NCI-H1436 (cell line): ENCODE results near the gene AKNA.
"Not testable (repeated sequence)": the region's sequence is repeated elsewhere in the genome, so short reads cannot be mapped to it uniquely, and the experiment has no call there.

Experiments used
- DNase-seq: peaks from one replicate; lab custom pipeline; 2025; lab: John Stamatoyannopoulos, UW

The AKNA gene

GRCh38 chr9:114322160-114322818, 65.5 kb downstream of the AKNA start:
- not testable (repeated sequence) for DNase-seq

GRCh38 chr9:114321759-114322158, 66.0 kb downstream of the AKNA start:
- DNase-seq: no peak

GRCh38 chr9:114320710-114321109, 67.1 kb downstream of the AKNA start:
- not testable (repeated sequence) for DNase-seq

DNA sequence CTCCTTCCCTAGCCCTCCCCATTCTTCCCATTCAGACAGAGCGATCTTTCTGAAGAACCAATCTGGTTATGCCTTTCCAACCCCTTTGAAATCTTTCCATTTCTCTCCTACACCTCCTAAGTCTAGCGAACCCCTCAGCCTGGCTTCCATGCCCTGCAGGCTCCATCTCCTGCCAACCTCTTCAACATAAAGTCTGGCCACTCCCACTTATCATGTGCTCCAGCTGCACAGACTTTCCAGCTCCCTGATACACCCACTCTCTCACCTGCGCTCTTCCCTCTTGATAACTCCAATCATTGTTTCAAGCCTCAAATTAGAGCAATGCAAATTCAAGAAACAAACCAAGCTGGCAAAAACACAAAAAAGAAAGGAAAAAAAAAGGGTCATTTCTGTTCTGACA, 68.6 kb downstream of the AKNA start:
- peak; percentile 11 for DNase-seq

DNA sequence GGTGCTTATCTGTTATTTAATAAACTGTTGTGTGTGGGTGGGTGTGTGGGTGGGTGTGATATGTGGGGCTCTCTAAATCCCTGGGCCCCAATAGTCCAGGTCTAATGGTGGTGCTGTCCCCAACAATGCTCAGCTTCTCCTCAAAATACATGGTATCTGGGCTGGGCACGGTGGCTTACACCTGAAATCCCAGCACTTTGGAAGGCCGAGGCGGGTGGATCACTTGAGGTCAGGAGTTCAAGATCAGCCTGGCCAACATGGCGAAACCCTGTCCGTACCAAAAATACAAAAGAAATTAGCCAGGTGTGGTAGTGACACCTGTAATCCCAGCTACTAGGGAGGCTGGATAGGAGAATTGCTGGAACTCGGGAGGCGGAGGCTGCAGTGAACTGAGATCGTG, 69.4 kb downstream of the AKNA start:
- no peak for DNase-seq

DNA sequence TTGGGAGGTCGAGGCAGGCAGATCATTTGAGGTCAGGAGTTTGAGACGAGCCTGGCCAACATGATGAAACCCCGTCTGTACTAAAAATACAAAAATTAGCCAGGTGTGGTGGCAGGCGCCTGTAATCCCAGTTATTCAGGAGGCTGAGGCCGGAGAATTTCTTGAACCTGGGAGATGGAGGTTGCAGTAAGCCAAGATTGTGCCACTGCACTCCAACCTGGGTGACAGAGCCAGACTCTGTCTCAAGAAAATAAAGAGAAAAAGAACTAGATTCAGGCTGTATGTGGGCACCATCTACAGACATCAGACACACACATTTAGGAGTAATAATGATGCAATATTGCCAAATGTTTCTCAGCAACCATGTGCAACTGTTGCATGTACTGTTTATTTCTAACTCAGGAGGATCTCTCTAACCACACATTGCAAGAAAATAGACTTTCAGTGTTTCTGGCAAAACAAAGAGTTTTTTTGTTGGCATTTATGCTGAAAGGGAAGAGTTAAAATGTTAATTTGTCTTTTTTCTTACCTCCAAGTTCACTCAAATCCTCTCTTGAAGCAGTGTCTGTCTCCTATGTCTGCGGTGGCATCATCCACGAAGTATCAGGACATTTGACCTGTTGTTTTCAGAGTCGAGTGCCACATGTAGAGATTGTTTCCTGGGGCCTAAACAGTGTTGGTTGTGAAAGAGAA, 70.0 kb downstream of the AKNA start:
- DNase-seq: no peak

DNA sequence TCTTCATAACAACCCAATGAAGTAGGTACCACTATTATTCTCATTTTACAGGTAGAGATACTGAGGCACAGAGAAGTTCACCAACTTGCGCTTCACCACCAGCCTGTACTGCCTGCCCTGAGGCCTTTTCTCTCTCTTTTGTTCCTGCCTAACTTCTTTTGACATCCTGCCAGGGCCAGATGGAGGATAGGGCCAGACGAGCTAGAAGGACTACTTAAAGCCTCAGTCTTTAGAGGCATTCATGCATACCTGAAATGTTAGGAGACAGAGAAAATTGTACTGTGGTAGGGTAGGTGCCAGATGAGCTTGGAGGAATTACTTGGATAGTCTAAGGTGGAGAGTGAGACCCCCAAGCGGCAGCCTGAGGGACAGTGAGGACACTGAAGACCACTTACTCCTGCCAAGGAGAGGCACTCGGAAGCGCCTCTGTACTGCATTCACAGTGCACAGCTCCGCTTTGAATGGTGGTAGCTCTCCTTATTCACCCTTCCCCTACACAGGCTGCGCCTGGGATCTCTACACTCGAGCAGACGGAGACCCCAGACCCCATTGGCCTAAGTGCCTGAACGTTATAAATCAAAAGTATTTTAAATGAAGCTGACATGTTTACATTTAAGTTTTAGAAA, 71.1 kb downstream of the AKNA start:
- no peak for DNase-seq

GRCh38 chr9:114315723-114316363, 71.9 kb downstream of the AKNA start:
- no peak for DNase-seq

GRCh38 chr9:114314881-114315722, 72.7 kb downstream of the AKNA start:
- DNase-seq: no peak

- no peak for DNase-seq
These were observed 73.4 kb downstream of the AKNA start for GRCh38 chr9:114314256-114314867.

DNA sequence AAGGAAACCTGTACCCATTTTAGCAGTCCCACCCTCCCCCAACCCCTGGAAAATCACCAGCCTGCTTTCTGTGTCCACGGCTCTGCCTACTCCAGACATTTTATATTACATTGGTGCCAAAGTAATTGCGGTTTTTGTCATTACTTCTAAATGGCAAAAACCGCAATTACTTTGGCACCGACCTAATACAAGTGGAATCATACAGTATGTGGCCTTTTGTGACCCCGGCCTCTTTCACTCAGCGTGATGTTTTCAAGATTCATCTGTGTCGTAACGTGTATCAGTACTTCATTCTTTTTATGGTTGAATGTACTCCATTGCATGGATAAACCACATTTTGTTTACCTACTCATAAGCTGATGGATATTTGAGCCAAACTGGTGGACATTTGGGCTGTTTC, 74.6 kb downstream of the AKNA start:
- no peak for DNase-seq

DNA sequence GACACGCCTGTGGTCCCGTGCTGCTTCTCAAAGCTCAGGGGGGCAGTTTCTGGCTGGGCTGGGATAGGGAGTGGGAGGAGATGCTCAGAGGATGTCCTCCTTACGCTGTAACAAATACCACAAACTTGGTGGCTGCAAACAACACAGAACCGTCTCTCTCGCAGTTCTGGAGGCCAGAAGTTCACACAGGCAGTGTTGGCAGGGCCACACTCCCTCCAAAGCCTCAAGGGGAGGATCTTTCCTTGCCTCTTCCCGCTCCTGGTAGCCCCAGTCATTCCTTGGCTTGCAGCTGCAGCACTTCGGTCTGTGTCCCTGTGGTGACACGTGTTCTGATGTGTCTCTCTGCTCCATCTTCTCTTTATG, 75.3 kb downstream of the AKNA start:
- DNase-seq: no peak

GRCh38 chr9:114311571-114312512, 75.9 kb downstream of the AKNA start:
- no peak for DNase-seq

DNA sequence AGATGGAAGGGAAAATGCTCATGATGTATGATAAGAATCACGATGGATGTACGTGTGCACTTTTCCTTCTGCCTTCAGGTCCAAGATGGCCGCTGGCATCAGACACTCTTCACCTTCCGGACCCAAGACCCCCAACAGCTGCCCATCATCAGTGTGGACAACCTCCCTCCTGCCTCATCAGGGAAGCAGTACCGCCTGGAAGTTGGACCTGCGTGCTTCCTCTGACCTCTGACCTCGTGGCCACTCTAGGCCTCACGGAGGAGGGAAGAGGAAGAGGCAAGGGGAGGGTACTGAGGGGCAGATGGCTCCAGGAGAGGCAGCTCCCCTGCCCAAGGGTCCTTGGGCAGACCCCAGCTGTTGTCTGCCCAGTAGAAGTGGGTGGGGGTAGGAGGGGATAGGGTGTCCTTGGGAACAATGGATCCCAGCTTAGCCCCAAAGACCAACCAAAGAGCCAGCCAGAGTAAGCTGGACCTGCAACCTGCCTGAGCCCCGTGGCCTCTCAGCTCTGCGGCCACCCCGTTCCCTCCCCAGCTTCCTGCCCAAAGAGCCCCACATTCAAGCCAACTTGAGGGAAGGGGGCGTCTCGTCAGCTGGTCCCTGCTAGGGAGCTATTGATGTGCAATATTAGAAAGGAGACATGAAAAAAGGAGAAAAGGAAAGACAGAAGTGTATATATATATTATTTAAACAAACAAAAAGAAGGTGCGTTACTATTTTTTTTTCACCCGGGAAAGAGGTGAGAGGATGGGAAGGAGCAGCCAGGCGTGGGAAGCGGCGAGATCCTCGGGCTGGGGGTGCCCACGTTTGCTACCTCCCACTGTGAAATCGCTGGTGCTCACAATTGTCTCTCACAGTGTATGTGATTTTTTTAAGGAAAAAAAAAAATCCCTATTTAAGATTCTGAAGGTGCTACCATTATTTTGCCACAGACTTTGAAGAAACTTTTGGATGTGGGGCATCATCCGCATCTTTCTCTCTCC, 77.0 kb downstream of the AKNA start:
- no peak for DNase-seq

DNA sequence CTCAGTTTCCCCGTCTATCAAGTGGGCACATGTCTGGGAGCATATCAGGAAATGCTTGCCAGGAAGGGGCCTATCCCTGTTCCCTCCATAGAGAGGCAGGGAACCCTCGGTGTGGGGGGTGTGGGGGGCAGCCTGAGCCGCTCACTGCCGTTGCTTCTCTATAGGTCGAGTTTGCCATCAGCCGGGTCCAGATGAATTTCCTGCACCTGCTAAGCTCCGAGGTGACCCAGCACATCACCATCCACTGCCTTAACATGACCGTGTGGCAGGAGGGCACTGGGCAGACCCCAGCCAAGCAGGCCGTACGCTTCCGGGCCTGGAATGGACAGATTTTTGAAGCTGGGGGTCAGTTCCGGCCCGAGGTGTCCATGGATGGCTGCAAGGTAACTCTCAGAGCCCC, 78.7 kb downstream of the AKNA start:
- no peak for DNase-seq

DNA sequence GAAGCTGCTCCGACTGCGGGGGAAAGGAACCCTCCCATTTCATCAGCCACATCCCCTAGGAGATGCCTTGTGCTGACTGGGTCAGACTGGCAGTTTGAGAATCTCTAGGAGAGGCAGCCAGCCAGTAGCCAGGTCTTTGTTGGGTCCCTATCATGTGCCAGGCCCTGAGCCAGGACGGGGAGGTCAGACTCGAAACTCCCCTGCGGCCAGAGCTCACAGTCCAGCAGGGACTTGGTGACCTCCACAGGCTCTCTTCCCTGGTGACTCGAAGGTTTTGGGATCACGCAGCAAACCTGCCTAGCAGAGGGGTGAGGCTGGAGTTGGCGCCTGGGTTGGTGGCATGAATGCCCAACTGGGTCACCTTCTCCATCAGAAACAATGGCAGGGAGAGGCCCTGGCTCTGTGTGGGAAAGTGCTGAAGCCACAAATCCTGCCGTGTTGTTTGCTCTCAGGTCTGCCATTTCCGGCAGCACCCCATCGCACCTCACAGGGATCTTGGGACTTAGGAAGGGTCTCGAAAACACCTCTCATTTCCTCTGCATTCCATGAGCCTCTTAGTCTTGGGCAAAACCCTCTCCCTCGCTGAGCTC, 79.3 kb downstream of the AKNA start:
- no peak for DNase-seq

- DNase-seq: no peak
These were observed 79.9 kb downstream of the AKNA start for GRCh38 chr9:114307899-114308267.

- no peak for DNase-seq
These were observed 83.2 kb downstream of the AKNA start for GRCh38 chr9:114304416-114305188.
